HTERT RPE-1 (cell line): ENCODE results near the gene TBX19.

Experiments
- in situ Hi-C: fragments of 300-500 bp; cut with MboI; formaldehyde crosslinking; loops from 4 replicates; pipeline ENCODE4 v1.14.3; 2020; ENCODE audit warnings: low sequenced_read_pairs

TBX19 gene

GRCh38 chr1:168280296-168280927 lies at the start of gene TBX19:
Gene TBX19, plus strand, starts transcription at chr1:168280877. Its CDS starts 214 bp downstream, at chr1:168281091.
- in situ Hi-C loops = no loop called here

GRCh38 chr1:168234846-168235547 lies 45.7 kb upstream of the TBX19 start:
- in situ Hi-C loops = no loop called here

GRCh38 chr1:168235548-168235885 lies 45.2 kb upstream of the TBX19 start:
- in situ Hi-C loops = no loop called here

- in situ Hi-C loops = no loop called here
Measured at GRCh38 chr1:168235937-168236336, 44.7 kb upstream of the TBX19 start.

GRCh38 chr1:168236836-168237611 lies 43.7 kb upstream of the TBX19 start:
- in situ Hi-C loops = no loop called here

GRCh38 chr1:168243198-168243597 lies 37.5 kb upstream of the TBX19 start:
- in situ Hi-C loops = no loop called here

GRCh38 chr1:168243636-168244212 lies 37.0 kb upstream of the TBX19 start:
- in situ Hi-C loops = no loop called here

GRCh38 chr1:168245042-168245441 lies 35.6 kb upstream of the TBX19 start:
- in situ Hi-C loops = no loop called here

GRCh38 chr1:168246506-168246905 lies 34.2 kb upstream of the TBX19 start:
- in situ Hi-C loops = no loop called here

- in situ Hi-C loops = no loop called here
Measured at GRCh38 chr1:168252204-168252733, 28.4 kb upstream of the TBX19 start.

- in situ Hi-C loops = no loop called here
Measured at GRCh38 chr1:168256164-168256563, 24.5 kb upstream of the TBX19 start.

- in situ Hi-C loops = no loop called here
Measured at GRCh38 chr1:168257397-168257796, 23.3 kb upstream of the TBX19 start.

- in situ Hi-C loops = no loop called here
Measured at GRCh38 chr1:168259567-168259966, 21.1 kb upstream of the TBX19 start.

- in situ Hi-C loops = no loop called here
Measured at GRCh38 chr1:168260393-168260792, 20.3 kb upstream of the TBX19 start.

- in situ Hi-C loops = no loop called here
Measured at GRCh38 chr1:168261390-168261789, 19.3 kb upstream of the TBX19 start.

GRCh38 chr1:168263130-168263529 lies 17.5 kb upstream of the TBX19 start:
- in situ Hi-C loops = no loop called here

GRCh38 chr1:168264296-168264695 lies 16.4 kb upstream of the TBX19 start:
- in situ Hi-C loops = no loop called here

- in situ Hi-C loops = no loop called here
Measured at GRCh38 chr1:168265596-168265995, 15.1 kb upstream of the TBX19 start.

- in situ Hi-C loops = no loop called here
Measured at GRCh38 chr1:168266644-168267186, 14.0 kb upstream of the TBX19 start.

- in situ Hi-C loops = no loop called here
Measured at GRCh38 chr1:168271636-168272035, 9.0 kb upstream of the TBX19 start.

- in situ Hi-C loops = no loop called here
Measured at GRCh38 chr1:168273575-168273974, 7.1 kb upstream of the TBX19 start.
